Suprapubic skin (tissue), 2 donors: ENCODE data around the gene C11orf21.

Source experiments
- EP300 ChIP-seq: sonication (generic); formaldehyde crosslinking; IDR thresholded peaks from one replicate; pipeline ENCODE4 v1.6.1; 2017; ENCODE audit warnings: antibody characterized with exemption
- POLR2A ChIP-seq, 2 donors: fragments of 450-650 bp; IDR thresholded peaks; one replicate each; pipeline ENCODE4 v1.6.1; 2017; ENCODE audit warnings: antibody characterized with exemption in 2 of 2, mild to moderate bottlenecking in 2 of 2, moderate library complexity in 2 of 2

DNA sequence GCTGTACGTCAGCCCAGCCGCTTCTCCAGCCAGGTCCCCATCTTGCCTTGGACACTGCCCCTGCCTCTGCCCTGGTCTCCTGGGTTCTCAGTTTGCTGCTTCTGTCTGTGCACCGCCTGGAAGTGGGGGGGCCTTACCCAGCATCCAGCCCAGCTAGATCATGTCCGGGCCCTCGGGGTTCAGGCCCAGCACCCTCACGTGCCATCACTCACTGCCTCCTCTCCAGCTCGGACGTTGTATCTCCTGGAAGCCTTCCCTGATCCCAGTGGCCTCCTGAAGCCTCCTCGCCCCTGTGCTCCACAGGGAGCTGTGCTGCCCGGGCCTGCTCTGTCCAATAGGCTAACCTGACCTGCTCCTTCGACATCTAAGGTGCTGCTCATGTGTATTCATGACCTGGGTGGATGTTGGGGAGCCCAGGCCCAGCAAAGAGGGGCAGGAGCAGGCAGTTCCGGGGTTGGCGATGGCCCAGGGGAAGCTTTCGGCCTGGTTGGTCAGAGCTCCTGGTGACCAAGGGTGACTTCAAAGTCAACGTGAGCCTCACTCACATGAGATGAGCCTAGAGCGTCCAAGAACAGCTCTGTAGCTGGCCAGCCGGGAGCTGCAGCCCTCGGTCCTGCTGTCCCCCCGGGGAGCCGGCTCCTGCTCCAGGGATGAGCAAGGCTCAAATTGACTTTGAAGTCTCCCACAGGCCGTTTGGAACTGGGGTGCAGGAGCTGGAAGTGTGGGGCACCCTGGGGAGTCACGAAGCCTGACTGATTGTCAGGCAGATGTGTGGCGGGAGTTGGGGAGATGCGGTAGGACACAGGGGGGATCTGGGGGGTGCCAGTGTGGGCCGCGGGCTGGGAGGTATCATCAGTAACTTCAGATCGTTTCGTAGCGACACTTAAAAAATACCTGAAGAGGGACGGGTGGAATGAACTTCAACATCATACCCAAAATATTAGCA, 26.1 kb downstream of the C11orf21 start:
- TF ChIP-seq POLR2A (IDR thresholded peaks at IDR 0.05) (no peak), EP300 (no peak)
